ENCODE measurements around the gene MACROD2.

The MACROD2 gene

DNA sequence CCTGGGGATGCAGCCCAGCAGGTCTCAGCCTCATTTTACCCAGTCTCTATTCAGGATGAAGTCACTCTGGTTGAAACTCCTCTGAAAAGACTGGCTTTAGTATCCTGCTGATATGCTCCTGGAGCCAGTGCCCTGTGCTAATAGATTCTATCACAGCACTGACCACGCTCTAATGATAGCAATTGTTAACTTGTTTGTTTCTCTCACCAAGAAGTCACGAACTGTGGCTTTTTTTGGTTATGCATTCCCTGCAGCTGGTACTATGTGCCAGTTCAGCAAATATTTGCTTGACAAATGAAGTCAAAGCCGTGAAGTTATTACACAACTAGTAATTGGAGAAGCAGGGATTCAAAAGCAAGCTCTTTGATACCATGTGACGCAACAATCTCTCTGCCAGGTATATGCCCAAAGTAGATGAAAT lies 1823.3 kb downstream of the MACROD2 start:
- no peak for ATAC-seq
- TF ChIP-seq ARNTL (CRISPR knock-in tag; IDR thresholded peaks at IDR 0.05; ENCODE audit: borderline replicate concordance, low read depth) (no peak), ZFP30 (CRISPR knock-in tag; IDR thresholded peaks at IDR 0.05) (no peak)

DNA sequence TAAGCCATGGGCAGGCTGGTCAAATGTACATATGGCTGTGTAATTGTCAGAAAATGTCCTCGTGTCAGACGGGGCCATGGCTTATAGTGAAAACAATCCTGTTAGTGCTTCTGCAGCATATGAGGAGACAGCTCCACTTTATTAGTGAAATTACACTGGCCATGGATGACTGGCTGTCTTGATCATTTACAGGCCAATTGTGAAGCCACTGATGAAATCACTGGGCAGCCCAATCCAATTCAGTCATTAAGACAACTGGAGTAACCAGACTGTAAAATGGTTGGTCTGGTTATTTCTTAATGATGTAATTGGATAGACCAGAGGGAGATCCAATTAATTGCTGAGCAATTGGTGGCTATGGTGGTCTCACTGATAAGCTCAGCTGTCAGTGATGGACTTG lies 1828.4 kb downstream of the MACROD2 start:
- ATAC-seq = no peak; the same call in 2 of the 3 replicates
- TF ChIP-seq, protein P1, sequence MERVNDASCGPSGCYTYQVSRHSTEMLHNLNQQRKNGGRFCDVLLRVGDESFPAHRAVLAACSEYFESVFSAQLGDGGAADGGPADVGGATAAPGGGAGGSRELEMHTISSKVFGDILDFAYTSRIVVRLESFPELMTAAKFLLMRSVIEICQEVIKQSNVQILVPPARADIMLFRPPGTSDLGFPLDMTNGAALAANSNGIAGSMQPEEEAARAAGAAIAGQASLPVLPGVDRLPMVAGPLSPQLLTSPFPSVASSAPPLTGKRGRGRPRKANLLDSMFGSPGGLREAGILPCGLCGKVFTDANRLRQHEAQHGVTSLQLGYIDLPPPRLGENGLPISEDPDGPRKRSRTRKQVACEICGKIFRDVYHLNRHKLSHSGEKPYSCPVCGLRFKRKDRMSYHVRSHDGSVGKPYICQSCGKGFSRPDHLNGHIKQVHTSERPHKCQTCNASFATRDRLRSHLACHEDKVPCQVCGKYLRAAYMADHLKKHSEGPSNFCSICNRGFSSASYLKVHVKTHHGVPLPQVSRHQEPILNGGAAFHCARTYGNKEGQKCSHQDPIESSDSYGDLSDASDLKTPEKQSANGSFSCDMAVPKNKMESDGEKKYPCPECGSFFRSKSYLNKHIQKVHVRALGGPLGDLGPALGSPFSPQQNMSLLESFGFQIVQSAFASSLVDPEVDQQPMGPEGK (CRISPR knock-in tag; IDR thresholded peaks at IDR 0.05; ENCODE audit: borderline replicate concordance) = no peak
- TF ChIP-seq ZC3H10 (CRISPR knock-in tag; IDR thresholded peaks at IDR 0.05) (no peak), ARNTL (CRISPR knock-in tag; IDR thresholded peaks at IDR 0.05; ENCODE audit: borderline replicate concordance, low read depth) (no peak), BACH2 (CRISPR knock-in tag; IDR thresholded peaks at IDR 0.05; ENCODE audit: borderline replicate concordance) (no peak), CSDC2 (CRISPR knock-in tag; IDR thresholded peaks at IDR 0.05) (no peak), TCF4 (CRISPR knock-in tag; IDR thresholded peaks at IDR 0.05; ENCODE audit: borderline replicate concordance) (peak; percentile 79)

DNA sequence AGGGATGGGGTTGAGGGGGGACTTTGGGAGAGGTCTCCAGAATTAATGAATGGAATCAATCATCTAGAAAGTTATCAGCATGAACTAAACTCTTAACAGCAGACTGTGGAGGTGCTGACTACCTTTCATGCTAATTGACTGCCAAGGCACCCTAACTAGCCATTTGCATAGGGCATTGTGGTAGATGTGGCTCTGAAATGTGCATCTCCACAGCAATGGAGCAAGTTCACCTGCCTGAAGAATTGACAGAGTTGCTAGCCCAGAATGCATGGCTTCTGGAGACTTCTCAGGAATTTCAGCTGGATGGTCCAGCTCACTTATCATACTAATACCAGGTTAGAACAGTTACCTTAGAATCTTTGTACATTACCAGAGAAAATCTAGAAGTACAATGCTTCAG lies 1832.3 kb downstream of the MACROD2 start:
- ATAC-seq = no peak
- TF ChIP-seq, protein P1 (CRISPR knock-in tag; IDR thresholded peaks at IDR 0.05; ENCODE audit: borderline replicate concordance) = no peak
- TF ChIP-seq, protein P2, sequence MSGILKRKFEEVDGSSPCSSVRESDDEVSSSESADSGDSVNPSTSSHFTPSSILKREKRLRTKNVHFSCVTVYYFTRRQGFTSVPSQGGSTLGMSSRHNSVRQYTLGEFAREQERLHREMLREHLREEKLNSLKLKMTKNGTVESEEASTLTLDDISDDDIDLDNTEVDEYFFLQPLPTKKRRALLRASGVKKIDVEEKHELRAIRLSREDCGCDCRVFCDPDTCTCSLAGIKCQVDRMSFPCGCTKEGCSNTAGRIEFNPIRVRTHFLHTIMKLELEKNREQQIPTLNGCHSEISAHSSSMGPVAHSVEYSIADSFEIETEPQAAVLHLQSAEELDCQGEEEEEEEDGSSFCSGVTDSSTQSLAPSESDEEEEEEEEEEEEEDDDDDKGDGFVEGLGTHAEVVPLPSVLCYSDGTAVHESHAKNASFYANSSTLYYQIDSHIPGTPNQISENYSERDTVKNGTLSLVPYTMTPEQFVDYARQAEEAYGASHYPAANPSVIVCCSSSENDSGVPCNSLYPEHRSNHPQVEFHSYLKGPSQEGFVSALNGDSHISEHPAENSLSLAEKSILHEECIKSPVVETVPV (CRISPR knock-in tag; IDR thresholded peaks at IDR 0.05) = no peak
- no peak for TF ChIP-seq RARB (CRISPR knock-in tag; IDR thresholded peaks at IDR 0.05)
- TF ChIP-seq ZC3H10 (CRISPR knock-in tag; IDR thresholded peaks at IDR 0.05) = no peak
- TF ChIP-seq ESRRG (CRISPR knock-in tag; IDR thresholded peaks at IDR 0.05) = no peak
- TF ChIP-seq OSR1 (CRISPR knock-in tag; IDR thresholded peaks at IDR 0.05) = no peak
- no peak for TF ChIP-seq TOX (CRISPR knock-in tag; IDR thresholded peaks at IDR 0.05; ENCODE audit: borderline replicate concordance)
- TF ChIP-seq, protein P3, sequence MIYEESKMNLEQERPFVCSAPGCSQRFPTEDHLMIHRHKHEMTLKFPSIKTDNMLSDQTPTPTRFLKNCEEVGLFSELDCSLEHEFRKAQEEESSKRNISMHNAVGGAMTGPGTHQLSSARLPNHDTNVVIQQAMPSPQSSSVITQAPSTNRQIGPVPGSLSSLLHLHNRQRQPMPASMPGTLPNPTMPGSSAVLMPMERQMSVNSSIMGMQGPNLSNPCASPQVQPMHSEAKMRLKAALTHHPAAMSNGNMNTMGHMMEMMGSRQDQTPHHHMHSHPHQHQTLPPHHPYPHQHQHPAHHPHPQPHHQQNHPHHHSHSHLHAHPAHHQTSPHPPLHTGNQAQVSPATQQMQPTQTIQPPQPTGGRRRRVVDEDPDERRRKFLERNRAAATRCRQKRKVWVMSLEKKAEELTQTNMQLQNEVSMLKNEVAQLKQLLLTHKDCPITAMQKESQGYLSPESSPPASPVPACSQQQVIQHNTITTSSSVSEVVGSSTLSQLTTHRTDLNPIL (CRISPR knock-in tag; IDR thresholded peaks at IDR 0.05; ENCODE audit: low read depth) = no peak
- TF ChIP-seq, protein P4, sequence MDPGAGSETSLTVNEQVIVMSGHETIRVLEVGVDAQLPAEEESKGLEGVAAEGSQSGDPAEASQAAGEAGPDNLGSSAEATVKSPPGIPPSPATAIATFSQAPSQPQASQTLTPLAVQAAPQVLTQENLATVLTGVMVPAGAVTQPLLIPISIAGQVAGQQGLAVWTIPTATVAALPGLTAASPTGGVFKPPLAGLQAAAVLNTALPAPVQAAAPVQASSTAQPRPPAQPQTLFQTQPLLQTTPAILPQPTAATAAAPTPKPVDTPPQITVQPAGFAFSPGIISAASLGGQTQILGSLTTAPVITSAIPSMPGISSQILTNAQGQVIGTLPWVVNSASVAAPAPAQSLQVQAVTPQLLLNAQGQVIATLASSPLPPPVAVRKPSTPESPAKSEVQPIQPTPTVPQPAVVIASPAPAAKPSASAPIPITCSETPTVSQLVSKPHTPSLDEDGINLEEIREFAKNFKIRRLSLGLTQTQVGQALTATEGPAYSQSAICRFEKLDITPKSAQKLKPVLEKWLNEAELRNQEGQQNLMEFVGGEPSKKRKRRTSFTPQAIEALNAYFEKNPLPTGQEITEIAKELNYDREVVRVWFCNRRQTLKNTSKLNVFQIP (CRISPR knock-in tag; IDR thresholded peaks at IDR 0.05; ENCODE audit: borderline replicate concordance, low read depth) = no peak
- TF ChIP-seq GLIS3 (CRISPR knock-in tag; IDR thresholded peaks at IDR 0.05) = no peak
- TF ChIP-seq CSDC2 (CRISPR knock-in tag; IDR thresholded peaks at IDR 0.05) = no peak
- no peak for TF ChIP-seq ZNF70 (CRISPR knock-in tag; IDR thresholded peaks at IDR 0.05)

DNA sequence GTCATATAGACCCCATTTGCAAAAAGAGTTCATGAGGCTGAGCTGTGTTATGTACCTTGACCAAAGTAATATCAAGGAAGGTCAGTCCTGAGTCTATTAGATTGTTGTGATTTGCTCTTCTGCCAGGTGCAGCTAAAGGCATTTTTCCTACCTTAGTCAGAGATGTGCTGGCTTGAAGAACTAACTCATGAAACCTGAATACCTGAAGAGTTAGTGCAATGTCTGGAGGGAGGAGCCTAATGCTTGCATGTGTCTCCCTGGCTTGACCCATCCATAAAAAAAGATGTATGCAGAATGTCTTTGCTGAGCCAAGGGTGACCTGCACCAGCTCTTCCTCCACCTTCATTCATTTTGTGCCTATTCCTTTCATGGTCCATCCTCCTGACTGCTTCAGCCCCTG lies 1835.9 kb downstream of the MACROD2 start:
- TF ChIP-seq ZNF70 (CRISPR knock-in tag; IDR thresholded peaks at IDR 0.05) = no peak
- no peak for TF ChIP-seq RARB (CRISPR knock-in tag; IDR thresholded peaks at IDR 0.05)
- TF ChIP-seq ZNF8 (CRISPR knock-in tag; IDR thresholded peaks at IDR 0.05) = no peak
- TF ChIP-seq ARNTL (CRISPR knock-in tag; IDR thresholded peaks at IDR 0.05; ENCODE audit: borderline replicate concordance, low read depth) = no peak
- ATAC-seq = no peak

DNA sequence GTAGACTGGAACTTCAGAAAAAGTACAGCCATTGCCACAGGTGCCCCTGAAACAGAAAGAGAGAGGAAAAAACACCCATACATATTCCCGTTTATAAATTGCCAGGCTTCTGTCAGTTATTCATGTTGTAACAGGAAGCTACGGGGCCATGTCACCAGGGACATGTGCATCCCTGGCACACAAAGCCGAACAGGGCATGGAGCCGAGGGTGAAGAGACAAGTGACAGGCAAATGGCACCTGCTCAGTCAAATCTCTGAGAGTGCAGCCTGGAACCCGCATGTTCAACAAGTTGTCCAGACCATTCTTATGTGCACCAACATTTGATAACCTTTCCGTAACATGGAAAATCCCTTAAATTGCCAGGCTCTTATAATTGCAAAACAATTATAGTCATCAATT lies 1837.2 kb downstream of the MACROD2 start:
- no peak for ATAC-seq

More for the DNA sequence above, 1837.2 kb downstream of the MACROD2 start:
- TF ChIP-seq PPARA (CRISPR knock-in tag; IDR thresholded peaks at IDR 0.05; ENCODE audit: borderline replicate concordance) (no peak), OSR1 (CRISPR knock-in tag; IDR thresholded peaks at IDR 0.05) (no peak), ZC3H10 (CRISPR knock-in tag; IDR thresholded peaks at IDR 0.05) (no peak), ZNF8 (CRISPR knock-in tag; IDR thresholded peaks at IDR 0.05) (no peak), CSDC2 (CRISPR knock-in tag; IDR thresholded peaks at IDR 0.05) (no peak), ZNF565 (CRISPR knock-in tag; conservative IDR thresholded peaks at IDR 0.05; ENCODE audit: low read depth) (no peak)
